Measurements from ENCODE around the gene NRG2.

GRCh38 chr5:139882961-139883539 lies 160.0 kb downstream of the NRG2 start:
- no peak for TF ChIP-seq EGR1 (IDR thresholded peaks at IDR 0.05; ENCODE audit: borderline replicate concordance, low read depth, low read length)
- no peak for TF ChIP-seq POLR2A (IDR thresholded peaks at IDR 0.05; ENCODE audit: control extremely low read depth in 1 of 2, low read depth in 2 of 2, low read length in 2 of 2)
- TF ChIP-seq YY1 (IDR thresholded peaks at IDR 0.05; ENCODE audit: low read depth, low read length): no peak
- TF ChIP-seq, protein P1, sequence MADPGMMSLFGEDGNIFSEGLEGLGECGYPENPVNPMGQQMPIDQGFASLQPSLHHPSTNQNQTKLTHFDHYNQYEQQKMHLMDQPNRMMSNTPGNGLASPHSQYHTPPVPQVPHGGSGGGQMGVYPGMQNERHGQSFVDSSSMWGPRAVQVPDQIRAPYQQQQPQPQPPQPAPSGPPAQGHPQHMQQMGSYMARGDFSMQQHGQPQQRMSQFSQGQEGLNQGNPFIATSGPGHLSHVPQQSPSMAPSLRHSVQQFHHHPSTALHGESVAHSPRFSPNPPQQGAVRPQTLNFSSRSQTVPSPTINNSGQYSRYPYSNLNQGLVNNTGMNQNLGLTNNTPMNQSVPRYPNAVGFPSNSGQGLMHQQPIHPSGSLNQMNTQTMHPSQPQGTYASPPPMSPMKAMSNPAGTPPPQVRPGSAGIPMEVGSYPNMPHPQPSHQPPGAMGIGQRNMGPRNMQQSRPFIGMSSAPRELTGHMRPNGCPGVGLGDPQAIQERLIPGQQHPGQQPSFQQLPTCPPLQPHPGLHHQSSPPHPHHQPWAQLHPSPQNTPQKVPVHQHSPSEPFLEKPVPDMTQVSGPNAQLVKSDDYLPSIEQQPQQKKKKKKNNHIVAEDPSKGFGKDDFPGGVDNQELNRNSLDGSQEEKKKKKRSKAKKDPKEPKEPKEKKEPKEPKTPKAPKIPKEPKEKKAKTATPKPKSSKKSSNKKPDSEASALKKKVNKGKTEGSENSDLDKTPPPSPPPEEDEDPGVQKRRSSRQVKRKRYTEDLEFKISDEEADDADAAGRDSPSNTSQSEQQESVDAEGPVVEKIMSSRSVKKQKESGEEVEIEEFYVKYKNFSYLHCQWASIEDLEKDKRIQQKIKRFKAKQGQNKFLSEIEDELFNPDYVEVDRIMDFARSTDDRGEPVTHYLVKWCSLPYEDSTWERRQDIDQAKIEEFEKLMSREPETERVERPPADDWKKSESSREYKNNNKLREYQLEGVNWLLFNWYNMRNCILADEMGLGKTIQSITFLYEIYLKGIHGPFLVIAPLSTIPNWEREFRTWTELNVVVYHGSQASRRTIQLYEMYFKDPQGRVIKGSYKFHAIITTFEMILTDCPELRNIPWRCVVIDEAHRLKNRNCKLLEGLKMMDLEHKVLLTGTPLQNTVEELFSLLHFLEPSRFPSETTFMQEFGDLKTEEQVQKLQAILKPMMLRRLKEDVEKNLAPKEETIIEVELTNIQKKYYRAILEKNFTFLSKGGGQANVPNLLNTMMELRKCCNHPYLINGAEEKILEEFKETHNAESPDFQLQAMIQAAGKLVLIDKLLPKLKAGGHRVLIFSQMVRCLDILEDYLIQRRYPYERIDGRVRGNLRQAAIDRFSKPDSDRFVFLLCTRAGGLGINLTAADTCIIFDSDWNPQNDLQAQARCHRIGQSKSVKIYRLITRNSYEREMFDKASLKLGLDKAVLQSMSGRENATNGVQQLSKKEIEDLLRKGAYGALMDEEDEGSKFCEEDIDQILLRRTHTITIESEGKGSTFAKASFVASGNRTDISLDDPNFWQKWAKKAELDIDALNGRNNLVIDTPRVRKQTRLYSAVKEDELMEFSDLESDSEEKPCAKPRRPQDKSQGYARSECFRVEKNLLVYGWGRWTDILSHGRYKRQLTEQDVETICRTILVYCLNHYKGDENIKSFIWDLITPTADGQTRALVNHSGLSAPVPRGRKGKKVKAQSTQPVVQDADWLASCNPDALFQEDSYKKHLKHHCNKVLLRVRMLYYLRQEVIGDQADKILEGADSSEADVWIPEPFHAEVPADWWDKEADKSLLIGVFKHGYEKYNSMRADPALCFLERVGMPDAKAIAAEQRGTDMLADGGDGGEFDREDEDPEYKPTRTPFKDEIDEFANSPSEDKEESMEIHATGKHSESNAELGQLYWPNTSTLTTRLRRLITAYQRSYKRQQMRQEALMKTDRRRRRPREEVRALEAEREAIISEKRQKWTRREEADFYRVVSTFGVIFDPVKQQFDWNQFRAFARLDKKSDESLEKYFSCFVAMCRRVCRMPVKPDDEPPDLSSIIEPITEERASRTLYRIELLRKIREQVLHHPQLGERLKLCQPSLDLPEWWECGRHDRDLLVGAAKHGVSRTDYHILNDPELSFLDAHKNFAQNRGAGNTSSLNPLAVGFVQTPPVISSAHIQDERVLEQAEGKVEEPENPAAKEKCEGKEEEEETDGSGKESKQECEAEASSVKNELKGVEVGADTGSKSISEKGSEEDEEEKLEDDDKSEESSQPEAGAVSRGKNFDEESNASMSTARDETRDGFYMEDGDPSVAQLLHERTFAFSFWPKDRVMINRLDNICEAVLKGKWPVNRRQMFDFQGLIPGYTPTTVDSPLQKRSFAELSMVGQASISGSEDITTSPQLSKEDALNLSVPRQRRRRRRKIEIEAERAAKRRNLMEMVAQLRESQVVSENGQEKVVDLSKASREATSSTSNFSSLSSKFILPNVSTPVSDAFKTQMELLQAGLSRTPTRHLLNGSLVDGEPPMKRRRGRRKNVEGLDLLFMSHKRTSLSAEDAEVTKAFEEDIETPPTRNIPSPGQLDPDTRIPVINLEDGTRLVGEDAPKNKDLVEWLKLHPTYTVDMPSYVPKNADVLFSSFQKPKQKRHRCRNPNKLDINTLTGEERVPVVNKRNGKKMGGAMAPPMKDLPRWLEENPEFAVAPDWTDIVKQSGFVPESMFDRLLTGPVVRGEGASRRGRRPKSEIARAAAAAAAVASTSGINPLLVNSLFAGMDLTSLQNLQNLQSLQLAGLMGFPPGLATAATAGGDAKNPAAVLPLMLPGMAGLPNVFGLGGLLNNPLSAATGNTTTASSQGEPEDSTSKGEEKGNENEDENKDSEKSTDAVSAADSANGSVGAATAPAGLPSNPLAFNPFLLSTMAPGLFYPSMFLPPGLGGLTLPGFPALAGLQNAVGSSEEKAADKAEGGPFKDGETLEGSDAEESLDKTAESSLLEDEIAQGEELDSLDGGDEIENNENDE (IDR thresholded peaks at IDR 0.05; ENCODE audit: insufficient replicate concordance, low read length): no peak
- TF ChIP-seq EZH2 (IDR thresholded peaks at IDR 0.05; ENCODE audit: low read depth, low read length, severe bottlenecking): no peak
- TF ChIP-seq, protein P2, sequence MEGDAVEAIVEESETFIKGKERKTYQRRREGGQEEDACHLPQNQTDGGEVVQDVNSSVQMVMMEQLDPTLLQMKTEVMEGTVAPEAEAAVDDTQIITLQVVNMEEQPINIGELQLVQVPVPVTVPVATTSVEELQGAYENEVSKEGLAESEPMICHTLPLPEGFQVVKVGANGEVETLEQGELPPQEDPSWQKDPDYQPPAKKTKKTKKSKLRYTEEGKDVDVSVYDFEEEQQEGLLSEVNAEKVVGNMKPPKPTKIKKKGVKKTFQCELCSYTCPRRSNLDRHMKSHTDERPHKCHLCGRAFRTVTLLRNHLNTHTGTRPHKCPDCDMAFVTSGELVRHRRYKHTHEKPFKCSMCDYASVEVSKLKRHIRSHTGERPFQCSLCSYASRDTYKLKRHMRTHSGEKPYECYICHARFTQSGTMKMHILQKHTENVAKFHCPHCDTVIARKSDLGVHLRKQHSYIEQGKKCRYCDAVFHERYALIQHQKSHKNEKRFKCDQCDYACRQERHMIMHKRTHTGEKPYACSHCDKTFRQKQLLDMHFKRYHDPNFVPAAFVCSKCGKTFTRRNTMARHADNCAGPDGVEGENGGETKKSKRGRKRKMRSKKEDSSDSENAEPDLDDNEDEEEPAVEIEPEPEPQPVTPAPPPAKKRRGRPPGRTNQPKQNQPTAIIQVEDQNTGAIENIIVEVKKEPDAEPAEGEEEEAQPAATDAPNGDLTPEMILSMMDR (IDR thresholded peaks at IDR 0.05; ENCODE audit: control extremely low read depth in 1 of 3, insufficient read depth in 1 of 3, low read depth in 1 of 3, low read length in 3 of 3): no peak
- no peak for TF ChIP-seq POLR2AphosphoS5 (IDR thresholded peaks at IDR 0.05; ENCODE audit: low read depth, low read length)

Measured in H1 (cell line).